Heart right ventricle (tissue), 16 donors: ENCODE data around the gene RPS15. TPM values are rescaled to one million over a fixed set of nuclear protein-coding genes. Genes with fewer than 3 reads are reported as not detected.

Experiments
- ATAC-seq, 8 donors: fragments of 200-7000 bp; cut with Tn5 transposase; one replicate each; pipeline ENCODE4 v1.9.1; 2020; ENCODE audit warnings: mild to moderate bottlenecking in 8 of 8, moderate library complexity in 8 of 8, moderate number of reproducible peaks in 1 of 8
- DNase-seq, 2 donors: peaks; one replicate each; pipeline ENCODE4 v3.0.0-alpha.2; 2020
- H3K27ac ChIP-seq, 10 donors: fragments of 200-600 bp; sonication (generic) in 2 of 10; one replicate each; pipeline versions ENCODE4 v1.5.0 to v1.8.0; 2020 to 2022; ENCODE audit warnings: mild to moderate bottlenecking in 3 of 10
- H3K27me3 ChIP-seq, 7 donors: fragments of 200-600 bp; one replicate each; pipeline ENCODE4 v1.8.0; 2021 to 2022; ENCODE audit warnings: mild to moderate bottlenecking in 2 of 7
- H3K36me3 ChIP-seq, 9 donors: fragments of 200-600 bp; sonication (generic) in 1 of 9; one replicate each; pipeline versions ENCODE4 v1.5.0 to v1.8.0; 2020 to 2022; ENCODE audit warnings: mild to moderate bottlenecking in 2 of 9
- H3K4me1 ChIP-seq, 9 donors: fragments of 200-600 bp; sonication (generic) in 1 of 9; one replicate each; pipeline versions ENCODE4 v1.5.0 to v1.8.0; 2020 to 2022; ENCODE audit warnings: mild to moderate bottlenecking in 4 of 9
- H3K4me3 ChIP-seq, 10 donors: fragments of 200-600 bp; sonication (generic) in 2 of 10; one replicate each; pipeline versions ENCODE4 v1.5.0 to v1.8.0; 2020 to 2022; ENCODE audit warnings: mild to moderate bottlenecking in 7 of 10, moderate library complexity in 2 of 10
- H3K9me3 ChIP-seq, 11 donors: fragments of 200-600 bp in 10 of 11; sonication (generic) in 2 of 11; one replicate each; pipeline versions ENCODE4 v1.5.0 to v1.8.0; 2013 to 2022; ENCODE audit warnings: mild to moderate bottlenecking in 2 of 11, control low read depth in 1 of 11, moderate library complexity in 1 of 11
- CTCF ChIP-seq, 9 donors: fragments of 200-600 bp; sonication (generic) in 2 of 9; IDR thresholded peaks; one replicate each; pipeline versions ENCODE4 v1.5.0 to v1.8.0; 2021 to 2022; ENCODE audit warnings: antibody characterized with exemption in 9 of 9, mild to moderate bottlenecking in 5 of 9, moderate library complexity in 1 of 9
- WGBS, 2 donors: extraction: QIAGEN DNeasy Blood & Tissue Kit; methylation state at CpG; one replicate each; pipeline ENCODE4 v1.1.7; 2013; ENCODE audit warnings: inconsistent platforms in 1 of 2; 5-methylcytosine and 5-hydroxymethylcytosine counted together
- intact Hi-C, 10 donors: fragments of 100-400 bp; cut with DNase I; formaldehyde crosslinking; loops; one replicate each; pipeline versions ENCODE4 v1.11.1 to v1.14.2; 2022
- long read RNA-seq, 3 donors: library from polyadenylated mRNA; unstranded; transcript quantifications; one replicate each; pipeline ENCODE4 v2.0.0, GENCODE V29; 2020 to 2021
- polyA plus RNA-seq, 2 donors: library from polyadenylated mRNA; stranded (reverse); fragments of 200-250 nt; gene quantifications; one replicate each; pipeline ENCODE4 v1.2.3, GENCODE V29; 2013
- total RNA-seq, 10 donors: library from RNA; stranded (reverse); fragmentation: NEBNext Ultra II Directional in 3 of 10; extraction: Animal tissue kit (Norgen Biotek cat#: 25700) in 3 of 10; gene quantifications; one replicate each; pipeline versions ENCODE4 v1.2.1 to v1.2.4, GENCODE V29; 2021 to 2023
- donor health status: Arrhythmogenic right ventricular cardiomyopathy.
- donor health status: ischemic (EF 13 %, LVEDD 7.1; RV severe dilation, severe dysfunction).
- donor health status: healthy with polysubstance abuse.
- donor health status: DM: no; HTN: yes; CAD: no.
- donor health status: DM: no; HTN: no; CAD: no.
- donor health status: ischemic (EF 25% LVEDD 6.9; RV normal size, moderate dysfunction).
- donor health status: ischemic (EF 25% LVEDD 5.7; RV mildly dilated, moderate dysfunction).
- donor health status: healthy.
- donor health status: DM: yes; HTN: yes; CAD: no.
- donor health status: Ischemic cardiomyopathy.
- donor health status: ischemic (EF 35%, LVEDD 5.7; RV mildly dilated, moderate dysfunction).
- donor health status: nonischemic (EF 11% LVEDD 7.7; RV severe dilation, severe dysfunction).
- donor health status: DM: yes; HTN: yes; CAD: no.
- donor health status: PGD.
- donor health status: ischemic (EF 29% LVEDD 5.4; RV normal size, mild dysfunction).
- donor health status: nonischemic (EF 23%, LVEDD 6.1; RV moderate dilation, normal function).

Gene RPS15
- total RNA-seq (100 to 1,000 TPM; 480 to 720 (median 539) TPM), polyA plus RNA-seq (1,000 to 10,000 TPM; 2,400 to 3,724 TPM)
- long read RNA-seq, donor 1, transcript RPS15-210 (3 exons, 873 nt), result minor isoform, 18 of 269 reads
- long read RNA-seq, donor 1, transcript RPS15-209 (4 exons, 510 nt), result major isoform, 225 of 269 reads
- long read RNA-seq, donor 1, partial matches to known transcripts, result 22 of 269 reads
- long read RNA-seq, donor 1, other reads (novel, unspliced or antisense), result 0 of 269 reads
- long read RNA-seq, donor 2, transcript RPS15-210 (3 exons, 873 nt), result minor isoform, 39 of 426 reads
- long read RNA-seq, donor 2, transcript RPS15-209 (4 exons, 510 nt), result major isoform, 335 of 426 reads
- long read RNA-seq, donor 2, transcript RPS15-201 (4 exons, 534 nt), result minor isoform, 8 of 426 reads
- long read RNA-seq, donor 2, partial matches to known transcripts, result 39 of 426 reads
- long read RNA-seq, donor 2, other reads (novel, unspliced or antisense), result 3 of 426 reads
- long read RNA-seq, donor 3, transcript RPS15-209 (4 exons, 510 nt), result major isoform, 49 of 55 reads
- long read RNA-seq, donor 3, partial matches to known transcripts, result 0 of 55 reads
- long read RNA-seq, donor 3, other reads (novel, unspliced or antisense), result 2 of 55 reads

- intact Hi-C loops, result loop anchor here in 1 of 10 donors (5.0 kb wide), 1 partner anchor 161 kb away; the partner anchor contains the start of gene FAM174C
- Histone ChIP-seq H3K36me3 (peaks cover 0 to 68% (median 43%) of the 10 kb centered on the region in 9 donors), H3K4me1 (peaks cover 5 to 30% (median 25%) of the 10 kb centered on the region in 9 donors), H3K9me3 (no peaks in the 10 kb centered on the region), H3K4me3 (peak within 1 kb of the TSS; percentile 63 to 99 (median 86)), H3K27me3 (no peaks in the 10 kb centered on the region), H3K27ac (peak within 1 kb of the TSS; percentile 75 to 94 (median 86))
- peak; percentile 90 to 99 (median 96) for TF ChIP-seq CTCF (IDR thresholded peaks at IDR 0.05)
- ATAC-seq, result peak; percentile 91 to 96 (median 94)
- WGBS, 2 donors, result 1% methylated on average over 90 to 100 of the region's 100 CpGs
- DNase-seq, result peak; percentile 94 to 97
Measured at GRCh38 chr19:1438035-1438932, at the start of gene RPS15. Gene RPS15, plus strand, starts transcription at chr19:1438396. Its CDS starts 30 bp downstream, at chr19:1438426.

DNA sequence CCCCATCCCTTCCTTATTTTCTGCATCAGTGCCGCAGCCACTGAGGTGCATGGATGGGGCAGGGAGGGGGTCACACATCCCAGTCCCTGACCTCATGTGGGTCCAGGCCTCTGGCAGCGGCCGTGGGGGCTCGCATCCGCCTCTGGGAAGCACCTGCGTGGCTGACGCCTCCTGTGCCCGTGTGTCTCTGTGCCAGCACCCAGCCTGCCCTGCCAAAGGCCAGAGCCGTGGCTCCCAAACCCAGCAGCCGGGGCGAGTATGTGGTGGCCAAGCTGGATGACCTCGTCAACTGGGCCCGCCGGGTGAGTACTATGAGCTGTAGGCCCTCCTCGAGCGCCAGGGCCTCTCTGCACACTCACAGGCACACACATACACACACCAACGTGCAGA is 49.6 kb upstream of the RPS15 start:
- WGBS, 2 donors, result 70 to 74% methylated on average over 17 of the region's 17 CpGs
- DNase-seq, result no peak
- Histone ChIP-seq H3K4me3 (no peak overlapping the region), H3K9me3 (no peaks in the 10 kb centered on the region), H3K36me3 (peaks cover 0 to 75% (median 41%) of the 10 kb centered on the region in 9 donors), H3K4me1 (peaks cover 13 to 55% (median 42%) of the 10 kb centered on the region in 9 donors), H3K27me3 (no peaks in the 10 kb centered on the region), H3K27ac (peak overlapping the region in 4 of 10 donors; percentile 26 to 99 (median 50))
- TF ChIP-seq CTCF (IDR thresholded peaks at IDR 0.05), result no peak
- no peak for ATAC-seq
- intact Hi-C loops, result no loop called here

GRCh38 chr19:1389033-1389940 is 48.9 kb upstream of the RPS15 start:
- Histone ChIP-seq H3K27ac (no peak overlapping the region), H3K27me3 (no peaks in the 10 kb centered on the region), H3K9me3 (no peaks in the 10 kb centered on the region), H3K4me3 (no peak overlapping the region), H3K4me1 (peaks cover 13 to 53% (median 38%) of the 10 kb centered on the region in 9 donors), H3K36me3 (peaks cover 0 to 81% (median 43%) of the 10 kb centered on the region in 9 donors)
- no peak for ATAC-seq
- TF ChIP-seq CTCF (IDR thresholded peaks at IDR 0.05), result no peak
- intact Hi-C loops, result no loop called here
- DNase-seq, result no peak
- WGBS, 2 donors, result 93% methylated on average over 39 of the region's 39 CpGs
